GM23338 (cell line): ENCODE data around the gene EMC6. TPM values are rescaled to one million over a fixed set of nuclear protein-coding genes. Genes with fewer than 3 reads are reported as not detected.

ENCODE experiments used
- ATAC-seq: fragments of 200-7000 bp; cut with Tn5 transposase; 3 replicates; pipeline ENCODE4 v1.9.1; 2020
- DNase-seq: peaks from one replicate; pipeline ENCODE4 v3.0.0-alpha.2; 2015; ENCODE audit warnings: low spot score
- H2AFZ ChIP-seq: fragments of 200-600 bp; sonication (generic); 2 replicates; pipeline ENCODE4 v1.8.0; 2016; ENCODE audit warnings: antibody characterized with exemption, mild to moderate bottlenecking, moderate library complexity
- H3F3A ChIP-seq: fragments of 200-600 bp; sonication (generic); replicated peaks from 2 replicates; pipeline ENCODE4 v1.8.0; 2017; ENCODE audit warnings: antibody characterized with exemption, mixed run types, low read depth
- H3K27ac ChIP-seq: fragments of 200-600 bp; sonication (generic); 2 replicates; pipeline ENCODE4 v1.6.1; 2016; ENCODE audit warnings: low read depth
- H3K27me3 ChIP-seq: fragments of 200-600 bp; sonication (generic); 2 replicates; pipeline ENCODE4 v1.8.0; 2016; ENCODE audit warnings: mild to moderate bottlenecking, mixed run types, moderate library complexity; ENCODE audit not compliant: insufficient read depth
- H3K36me3 ChIP-seq: fragments of 200-600 bp; sonication (generic); 2 replicates; pipeline ENCODE4 v1.8.0; 2016; ENCODE audit warnings: mild to moderate bottlenecking; ENCODE audit not compliant: insufficient read depth
- H3K4me1 ChIP-seq: fragments of 200-600 bp; sonication (generic); 2 replicates; pipeline ENCODE4 v1.8.0; 2016; ENCODE audit warnings: mild to moderate bottlenecking, moderate library complexity; ENCODE audit not compliant: insufficient read depth
- H3K4me2 ChIP-seq: fragments of 200-600 bp; sonication (generic); 2 replicates; pipeline ENCODE4 v1.7.1; 2017; ENCODE audit warnings: mixed run types
- H3K4me3 ChIP-seq: fragments of 200-600 bp; sonication (generic); 2 replicates; pipeline ENCODE4 v1.6.1; 2016; ENCODE audit warnings: mixed run types
- H3K79me2 ChIP-seq: fragments of 200-600 bp; sonication (generic); replicated peaks from 2 replicates; pipeline ENCODE4 v1.8.0; 2017; ENCODE audit warnings: mild to moderate bottlenecking; ENCODE audit not compliant: insufficient read depth
- H3K9me2 ChIP-seq: fragments of 200-600 bp; sonication (generic); 2 replicates; pipeline ENCODE4 v1.8.0; 2017; ENCODE audit not compliant: insufficient read depth
- H4K20me1 ChIP-seq: fragments of 200-600 bp; sonication (generic); replicated peaks from 2 replicates; pipeline ENCODE4 v1.8.0; 2017; ENCODE audit warnings: mild to moderate bottlenecking; ENCODE audit not compliant: insufficient read depth
- H3K27ac Mint-ChIP-seq: 2 replicates; pipeline ENCODE4 v1.8.0; 2020; ENCODE audit warnings: inconsistent platforms, mild to moderate bottlenecking, moderate library complexity, mixed read lengths
- H3K27me3 Mint-ChIP-seq: 3 replicates; pipeline ENCODE4 v1.8.0; 2022; ENCODE audit warnings: low read depth, mild to moderate bottlenecking, moderate library complexity, mixed read lengths, inconsistent platforms; ENCODE audit not compliant: insufficient read depth, poor library complexity
- H3K36me3 Mint-ChIP-seq: 3 replicates; pipeline ENCODE4 v1.8.0; 2021; ENCODE audit warnings: low read depth, mild to moderate bottlenecking, inconsistent platforms, moderate library complexity, mixed read lengths
- H3K4me1 Mint-ChIP-seq: 3 replicates; pipeline ENCODE4 v1.8.0; 2020; ENCODE audit warnings: mild to moderate bottlenecking, inconsistent platforms, mixed read lengths
- H3K4me3 Mint-ChIP-seq: 3 replicates; pipeline ENCODE4 v1.8.0; 2021; ENCODE audit warnings: moderate library complexity, mild to moderate bottlenecking, inconsistent platforms, mixed read lengths
- H3K9me3 Mint-ChIP-seq: 3 replicates; pipeline ENCODE4 v1.8.0; 2020; ENCODE audit warnings: moderate library complexity, mild to moderate bottlenecking, inconsistent platforms, mixed read lengths
- CREB1 ChIP-seq: fragments of 250-450 bp; sonication (Bioruptor Pico); IDR thresholded peaks from 2 replicates; pipeline ENCODE4 v1.5.0; 2020; ENCODE audit warnings: low read depth, mild to moderate bottlenecking, moderate library complexity
- EZH2 ChIP-seq: fragments of 200-600 bp; sonication (generic); IDR thresholded peaks from one replicate; pipeline ENCODE4 v1.8.0; 2017; ENCODE audit warnings: antibody characterized with exemption, mild to moderate bottlenecking, low read depth; ENCODE audit not compliant: unreplicated experiment
- EZH2phosphoT487 ChIP-seq: fragments of 200-600 bp; sonication (generic); IDR thresholded peaks from one replicate; pipeline ENCODE4 v1.8.1; 2018; ENCODE audit warnings: antibody characterized with exemption; ENCODE audit not compliant: unreplicated experiment
- JUNB ChIP-seq: IDR thresholded peaks from one replicate; pipeline ENCODE4 v1.6.1; 2016; ENCODE audit warnings: antibody characterized with exemption; ENCODE audit not compliant: unreplicated experiment
- NANOG ChIP-seq: IDR thresholded peaks from 2 replicates; pipeline ENCODE4 v1.6.1; 2016; ENCODE audit warnings: antibody characterized with exemption, borderline replicate concordance
- POLR2AphosphoS5 ChIP-seq: IDR thresholded peaks from 2 replicates; pipeline ENCODE4 v1.6.1; 2016; ENCODE audit warnings: antibody characterized with exemption, low read depth
- STAT1 ChIP-seq: IDR thresholded peaks from one replicate; pipeline ENCODE4 v1.6.1; 2016; ENCODE audit warnings: antibody characterized with exemption; ENCODE audit not compliant: unreplicated experiment
- ZNF114 ChIP-seq: fragments of 250-450 bp; sonication (Bioruptor Pico); IDR thresholded peaks from 2 replicates; pipeline ENCODE4 v1.5.0; 2020; ENCODE audit warnings: mild to moderate bottlenecking, moderate library complexity
- ZNF331 ChIP-seq: fragments of 250-450 bp; sonication (Bioruptor Pico); IDR thresholded peaks from 2 replicates; pipeline ENCODE4 v1.5.0; 2020; ENCODE audit warnings: low read depth, mild to moderate bottlenecking, moderate library complexity
- polyA plus RNA-seq: library from polyadenylated mRNA; unstranded; fragments of >200 nt; fragmentation: Nextera tagmentation; extraction: Ambion mirVana; gene quantifications from 2 replicates; pipeline ENCODE4 v1.2.1, GENCODE V29; 2016
- total RNA-seq: library from RNA; depleted of rRNA; stranded (reverse); fragments of >200 nt; shearing (Covaris generic); gene quantifications from 2 replicates; pipeline ENCODE4 v1.2.3, GENCODE V29; 2014
- TF ChIP-seq, protein P1 (sequence below): IDR thresholded peaks from one replicate; pipeline ENCODE4 v1.6.1; 2018; ENCODE audit warnings: antibody characterized with exemption; ENCODE audit not compliant: unreplicated experiment
- TF ChIP-seq, protein P2 (sequence below), 2 experiments: fragments of 200-600 bp in 1 of 2; sonication (generic) in 1 of 2; conservative IDR thresholded peaks; 2 replicates each; pipeline versions ENCODE4 v1.5.1 to v1.6.1; 2016 to 2017; ENCODE audit warnings: antibody characterized with exemption in 2 of 2, low read depth in 2 of 2, mild to moderate bottlenecking in 2 of 2, moderate library complexity in 1 of 2
- TF ChIP-seq, protein P3 (sequence below): IDR thresholded peaks from 2 replicates; pipeline ENCODE4 v1.6.1; 2016; ENCODE audit warnings: antibody characterized with exemption
- TF ChIP-seq, protein P4 (sequence below): fragments of 250-450 bp; sonication (Bioruptor Pico); IDR thresholded peaks from 2 replicates; pipeline ENCODE4 v1.5.0; 2020; ENCODE audit warnings: mild to moderate bottlenecking, moderate library complexity

EMC6 gene
- total and polyA plus RNA-seq, 2 experiments from 2014 or later: 48.0 to 230 TPM

DNA sequence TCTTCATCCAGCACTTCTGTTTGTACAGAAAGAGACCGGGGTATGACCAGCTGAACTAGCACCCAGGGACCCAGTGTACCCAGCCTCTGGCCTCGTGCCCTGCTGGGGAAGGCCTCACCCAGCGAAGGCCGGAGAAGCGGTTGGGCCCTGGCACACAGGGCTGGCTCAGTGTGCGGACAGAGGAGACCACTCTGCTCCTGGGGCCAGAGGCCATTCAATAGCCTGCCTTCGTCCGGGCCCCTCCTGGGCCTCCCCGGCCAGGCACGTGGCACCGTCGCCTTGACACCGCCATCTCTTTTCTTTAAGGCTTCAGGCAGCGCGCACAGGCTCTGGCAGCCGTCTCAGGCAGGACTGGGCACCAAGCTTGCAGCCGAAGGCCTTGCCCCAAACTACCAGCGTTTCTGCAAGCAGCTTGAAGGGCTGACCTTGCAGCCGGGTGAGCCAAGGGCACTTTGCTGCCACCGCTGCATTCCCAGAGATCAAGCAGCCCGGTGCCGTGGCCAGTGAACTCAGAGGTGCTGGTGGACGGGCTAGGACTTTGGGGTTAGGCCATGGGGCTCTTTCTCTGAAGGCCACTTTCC lies 8.2 kb upstream of the EMC6 start:
- Histone ChIP-seq H4K20me1 (no peaks in the 10 kb centered on the region), H3K27me3 (no peaks in the 10 kb centered on the region), H3F3A (0 out of 2 replicates have a peak, but pooled peaks cover 4% of the 10 kb centered on the region), H3K79me2 (no peaks in the 10 kb centered on the region), H2AFZ (no peak overlapping the region), H3K9me2 (no peaks in the 10 kb centered on the region), H3K4me2 (no peak overlapping the region), H3K36me3 (0 out of 2 replicates have a peak, but pooled peaks cover 3% of the 10 kb centered on the region), H3K27ac (no peak overlapping the region), H3K4me1 (no peaks in the 10 kb centered on the region), H3K4me3 (no peak overlapping the region)
- Mint-ChIP-seq H3K27ac (no peak overlapping the region), H3K36me3 (peaks cover 11% of the 10 kb centered on the region; the same call in 2 of the 3 replicates), H3K4me1 (peaks cover 13% of the 10 kb centered on the region; the same call in 2 of the 3 replicates), H3K4me3 (no peak overlapping the region), H3K9me3 (no peaks in the 10 kb centered on the region), H3K27me3 (peaks cover 8% of the 10 kb centered on the region)
- DNase-seq: no peak
- TF ChIP-seq POLR2AphosphoS5 (no peak), ZNF114 (CRISPR knock-in tag) (no peak), ZNF331 (CRISPR knock-in tag) (no peak), CREB1 (CRISPR knock-in tag) (no peak), EZH2phosphoT487 (no peak), NANOG (no peak), JUNB (no peak), EZH2 (no peak), STAT1 (no peak)
- TF ChIP-seq, protein P1, sequence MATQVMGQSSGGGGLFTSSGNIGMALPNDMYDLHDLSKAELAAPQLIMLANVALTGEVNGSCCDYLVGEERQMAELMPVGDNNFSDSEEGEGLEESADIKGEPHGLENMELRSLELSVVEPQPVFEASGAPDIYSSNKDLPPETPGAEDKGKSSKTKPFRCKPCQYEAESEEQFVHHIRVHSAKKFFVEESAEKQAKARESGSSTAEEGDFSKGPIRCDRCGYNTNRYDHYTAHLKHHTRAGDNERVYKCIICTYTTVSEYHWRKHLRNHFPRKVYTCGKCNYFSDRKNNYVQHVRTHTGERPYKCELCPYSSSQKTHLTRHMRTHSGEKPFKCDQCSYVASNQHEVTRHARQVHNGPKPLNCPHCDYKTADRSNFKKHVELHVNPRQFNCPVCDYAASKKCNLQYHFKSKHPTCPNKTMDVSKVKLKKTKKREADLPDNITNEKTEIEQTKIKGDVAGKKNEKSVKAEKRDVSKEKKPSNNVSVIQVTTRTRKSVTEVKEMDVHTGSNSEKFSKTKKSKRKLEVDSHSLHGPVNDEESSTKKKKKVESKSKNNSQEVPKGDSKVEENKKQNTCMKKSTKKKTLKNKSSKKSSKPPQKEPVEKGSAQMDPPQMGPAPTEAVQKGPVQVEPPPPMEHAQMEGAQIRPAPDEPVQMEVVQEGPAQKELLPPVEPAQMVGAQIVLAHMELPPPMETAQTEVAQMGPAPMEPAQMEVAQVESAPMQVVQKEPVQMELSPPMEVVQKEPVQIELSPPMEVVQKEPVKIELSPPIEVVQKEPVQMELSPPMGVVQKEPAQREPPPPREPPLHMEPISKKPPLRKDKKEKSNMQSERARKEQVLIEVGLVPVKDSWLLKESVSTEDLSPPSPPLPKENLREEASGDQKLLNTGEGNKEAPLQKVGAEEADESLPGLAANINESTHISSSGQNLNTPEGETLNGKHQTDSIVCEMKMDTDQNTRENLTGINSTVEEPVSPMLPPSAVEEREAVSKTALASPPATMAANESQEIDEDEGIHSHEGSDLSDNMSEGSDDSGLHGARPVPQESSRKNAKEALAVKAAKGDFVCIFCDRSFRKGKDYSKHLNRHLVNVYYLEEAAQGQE: no peak
- TF ChIP-seq, protein P2, sequence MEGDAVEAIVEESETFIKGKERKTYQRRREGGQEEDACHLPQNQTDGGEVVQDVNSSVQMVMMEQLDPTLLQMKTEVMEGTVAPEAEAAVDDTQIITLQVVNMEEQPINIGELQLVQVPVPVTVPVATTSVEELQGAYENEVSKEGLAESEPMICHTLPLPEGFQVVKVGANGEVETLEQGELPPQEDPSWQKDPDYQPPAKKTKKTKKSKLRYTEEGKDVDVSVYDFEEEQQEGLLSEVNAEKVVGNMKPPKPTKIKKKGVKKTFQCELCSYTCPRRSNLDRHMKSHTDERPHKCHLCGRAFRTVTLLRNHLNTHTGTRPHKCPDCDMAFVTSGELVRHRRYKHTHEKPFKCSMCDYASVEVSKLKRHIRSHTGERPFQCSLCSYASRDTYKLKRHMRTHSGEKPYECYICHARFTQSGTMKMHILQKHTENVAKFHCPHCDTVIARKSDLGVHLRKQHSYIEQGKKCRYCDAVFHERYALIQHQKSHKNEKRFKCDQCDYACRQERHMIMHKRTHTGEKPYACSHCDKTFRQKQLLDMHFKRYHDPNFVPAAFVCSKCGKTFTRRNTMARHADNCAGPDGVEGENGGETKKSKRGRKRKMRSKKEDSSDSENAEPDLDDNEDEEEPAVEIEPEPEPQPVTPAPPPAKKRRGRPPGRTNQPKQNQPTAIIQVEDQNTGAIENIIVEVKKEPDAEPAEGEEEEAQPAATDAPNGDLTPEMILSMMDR (conservative IDR thresholded peaks at IDR 0.05; ENCODE audit: low read depth in 2 of 2): no peak
- TF ChIP-seq, protein P3, sequence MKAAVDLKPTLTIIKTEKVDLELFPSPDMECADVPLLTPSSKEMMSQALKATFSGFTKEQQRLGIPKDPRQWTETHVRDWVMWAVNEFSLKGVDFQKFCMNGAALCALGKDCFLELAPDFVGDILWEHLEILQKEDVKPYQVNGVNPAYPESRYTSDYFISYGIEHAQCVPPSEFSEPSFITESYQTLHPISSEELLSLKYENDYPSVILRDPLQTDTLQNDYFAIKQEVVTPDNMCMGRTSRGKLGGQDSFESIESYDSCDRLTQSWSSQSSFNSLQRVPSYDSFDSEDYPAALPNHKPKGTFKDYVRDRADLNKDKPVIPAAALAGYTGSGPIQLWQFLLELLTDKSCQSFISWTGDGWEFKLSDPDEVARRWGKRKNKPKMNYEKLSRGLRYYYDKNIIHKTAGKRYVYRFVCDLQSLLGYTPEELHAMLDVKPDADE: no peak
- TF ChIP-seq, protein P4, sequence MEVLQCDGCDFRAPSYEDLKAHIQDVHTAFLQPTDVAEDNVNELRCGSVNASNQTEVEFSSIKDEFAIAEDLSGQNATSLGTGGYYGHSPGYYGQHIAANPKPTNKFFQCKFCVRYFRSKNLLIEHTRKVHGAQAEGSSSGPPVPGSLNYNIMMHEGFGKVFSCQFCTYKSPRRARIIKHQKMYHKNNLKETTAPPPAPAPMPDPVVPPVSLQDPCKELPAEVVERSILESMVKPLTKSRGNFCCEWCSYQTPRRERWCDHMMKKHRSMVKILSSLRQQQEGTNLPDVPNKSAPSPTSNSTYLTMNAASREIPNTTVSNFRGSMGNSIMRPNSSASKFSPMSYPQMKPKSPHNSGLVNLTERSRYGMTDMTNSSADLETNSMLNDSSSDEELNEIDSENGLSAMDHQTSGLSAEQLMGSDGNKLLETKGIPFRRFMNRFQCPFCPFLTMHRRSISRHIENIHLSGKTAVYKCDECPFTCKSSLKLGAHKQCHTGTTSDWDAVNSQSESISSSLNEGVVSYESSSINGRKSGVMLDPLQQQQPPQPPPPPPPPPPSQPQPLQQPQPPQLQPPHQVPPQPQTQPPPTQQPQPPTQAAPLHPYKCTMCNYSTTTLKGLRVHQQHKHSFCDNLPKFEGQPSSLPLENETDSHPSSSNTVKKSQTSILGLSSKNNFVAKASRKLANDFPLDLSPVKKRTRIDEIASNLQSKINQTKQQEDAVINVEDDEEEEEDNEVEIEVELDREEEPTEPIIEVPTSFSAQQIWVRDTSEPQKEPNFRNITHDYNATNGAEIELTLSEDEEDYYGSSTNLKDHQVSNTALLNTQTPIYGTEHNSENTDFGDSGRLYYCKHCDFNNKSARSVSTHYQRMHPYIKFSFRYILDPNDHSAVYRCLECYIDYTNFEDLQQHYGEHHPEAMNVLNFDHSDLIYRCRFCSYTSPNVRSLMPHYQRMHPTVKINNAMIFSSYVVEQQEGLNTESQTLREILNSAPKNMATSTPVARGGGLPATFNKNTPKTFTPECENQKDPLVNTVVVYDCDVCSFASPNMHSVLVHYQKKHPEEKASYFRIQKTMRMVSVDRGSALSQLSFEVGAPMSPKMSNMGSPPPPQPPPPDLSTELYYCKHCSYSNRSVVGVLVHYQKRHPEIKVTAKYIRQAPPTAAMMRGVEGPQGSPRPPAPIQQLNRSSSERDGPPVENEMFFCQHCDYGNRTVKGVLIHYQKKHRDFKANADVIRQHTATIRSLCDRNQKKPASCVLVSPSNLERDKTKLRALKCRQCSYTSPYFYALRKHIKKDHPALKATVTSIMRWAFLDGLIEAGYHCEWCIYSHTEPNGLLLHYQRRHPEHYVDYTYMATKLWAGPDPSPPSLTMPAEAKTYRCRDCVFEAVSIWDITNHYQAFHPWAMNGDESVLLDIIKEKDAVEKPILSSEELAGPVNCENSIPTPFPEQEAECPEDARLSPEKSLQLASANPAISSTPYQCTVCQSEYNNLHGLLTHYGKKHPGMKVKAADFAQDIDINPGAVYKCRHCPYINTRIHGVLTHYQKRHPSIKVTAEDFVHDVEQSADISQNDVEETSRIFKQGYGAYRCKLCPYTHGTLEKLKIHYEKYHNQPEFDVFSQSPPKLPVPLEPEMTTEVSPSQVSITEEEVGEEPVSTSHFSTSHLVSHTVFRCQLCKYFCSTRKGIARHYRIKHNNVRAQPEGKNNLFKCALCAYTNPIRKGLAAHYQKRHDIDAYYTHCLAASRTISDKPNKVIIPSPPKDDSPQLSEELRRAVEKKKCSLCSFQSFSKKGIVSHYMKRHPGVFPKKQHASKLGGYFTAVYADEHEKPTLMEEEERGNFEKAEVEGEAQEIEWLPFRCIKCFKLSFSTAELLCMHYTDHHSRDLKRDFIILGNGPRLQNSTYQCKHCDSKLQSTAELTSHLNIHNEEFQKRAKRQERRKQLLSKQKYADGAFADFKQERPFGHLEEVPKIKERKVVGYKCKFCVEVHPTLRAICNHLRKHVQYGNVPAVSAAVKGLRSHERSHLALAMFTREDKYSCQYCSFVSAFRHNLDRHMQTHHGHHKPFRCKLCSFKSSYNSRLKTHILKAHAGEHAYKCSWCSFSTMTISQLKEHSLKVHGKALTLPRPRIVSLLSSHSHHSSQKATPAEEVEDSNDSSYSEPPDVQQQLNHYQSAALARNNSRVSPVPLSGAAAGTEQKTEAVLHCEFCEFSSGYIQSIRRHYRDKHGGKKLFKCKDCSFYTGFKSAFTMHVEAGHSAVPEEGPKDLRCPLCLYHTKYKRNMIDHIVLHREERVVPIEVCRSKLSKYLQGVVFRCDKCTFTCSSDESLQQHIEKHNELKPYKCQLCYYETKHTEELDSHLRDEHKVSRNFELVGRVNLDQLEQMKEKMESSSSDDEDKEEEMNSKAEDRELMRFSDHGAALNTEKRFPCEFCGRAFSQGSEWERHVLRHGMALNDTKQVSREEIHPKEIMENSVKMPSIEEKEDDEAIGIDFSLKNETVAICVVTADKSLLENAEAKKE (CRISPR knock-in tag): no peak
- no peak for ATAC-seq
